GM21526 (cell line): ENCODE results near the gene SLC15A4.
"Not testable (repeated sequence)": the region's sequence is repeated elsewhere in the genome, so short reads cannot be mapped to it uniquely, and the experiment has no call there.

ENCODE experiments used
- ATAC-seq: cut with Tn5 transposase; IDR thresholded peaks from one replicate; pipeline ENCODE4 v1.9.1; 2021; ENCODE audit warnings: moderate library complexity; ENCODE audit not compliant: unreplicated experiment, low FRiP score

SLC15A4 gene

GRCh38 chr12:128815779-128816642, 7.7 kb downstream of the SLC15A4 start:
- no peak for ATAC-seq

DNA sequence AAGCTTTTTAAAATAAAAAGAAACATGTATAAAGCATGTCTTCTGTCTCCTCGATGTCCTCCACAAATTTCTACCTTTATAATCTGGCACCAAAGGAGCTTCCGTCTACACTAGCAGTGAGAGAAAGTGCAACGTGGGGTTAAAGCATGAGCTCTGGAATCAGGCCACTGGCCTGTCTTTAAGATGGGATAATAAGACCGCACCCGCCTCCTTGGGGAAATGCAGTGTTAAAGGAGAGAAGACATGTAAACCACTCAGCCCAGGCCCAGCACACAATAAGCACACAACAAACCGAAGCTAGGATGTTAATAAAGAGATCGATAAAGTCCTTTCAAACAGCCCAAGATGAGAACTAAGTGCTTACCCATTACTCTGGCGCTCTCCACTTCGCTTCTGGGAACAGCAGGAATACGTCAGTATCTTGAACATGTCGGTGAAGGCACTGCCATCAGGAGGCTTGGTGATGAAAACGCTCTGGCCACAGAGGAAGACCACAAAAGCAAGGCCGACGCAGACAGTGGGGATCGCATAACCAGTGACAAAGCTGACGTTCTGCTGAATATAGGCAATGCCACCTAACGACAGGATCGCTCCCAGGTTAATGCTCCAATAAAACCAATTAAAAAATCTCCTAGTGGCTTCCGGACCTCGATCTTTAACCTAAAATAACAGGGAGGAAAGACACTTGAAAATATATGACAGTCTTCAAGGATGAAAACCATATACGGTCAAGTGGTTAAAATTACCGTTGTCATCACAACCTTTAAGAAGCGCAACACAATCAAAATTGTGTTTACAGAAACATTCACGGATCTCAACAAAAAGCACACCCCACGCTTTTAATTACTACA, 9.1 kb downstream of the SLC15A4 start:
- no peak for ATAC-seq

- ATAC-seq = no peak
Observed at GRCh38 chr12:128813883-128814282, 9.9 kb downstream of the SLC15A4 start.

DNA sequence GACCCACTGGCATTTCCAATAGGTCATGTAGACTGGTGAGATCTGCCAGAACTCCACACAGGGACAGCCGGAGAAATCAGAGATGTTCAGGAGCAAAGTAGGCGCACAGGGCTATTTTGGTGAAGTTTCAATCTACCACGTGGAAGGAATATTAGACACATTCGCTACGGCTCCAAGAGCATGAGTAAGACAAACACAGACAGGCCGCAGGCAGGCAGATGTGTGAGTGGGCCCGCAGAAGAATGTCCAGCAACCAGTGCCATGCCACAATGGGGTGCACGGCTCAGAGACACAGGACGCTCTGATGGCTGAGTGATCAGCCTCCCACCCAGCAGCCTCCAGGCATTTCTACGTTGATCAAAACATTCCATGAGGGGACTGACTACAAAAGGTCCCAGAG, 10.4 kb downstream of the SLC15A4 start:
- ATAC-seq = no peak

GRCh38 chr12:128811806-128812205, 12.0 kb downstream of the SLC15A4 start:
- ATAC-seq = no peak

DNA sequence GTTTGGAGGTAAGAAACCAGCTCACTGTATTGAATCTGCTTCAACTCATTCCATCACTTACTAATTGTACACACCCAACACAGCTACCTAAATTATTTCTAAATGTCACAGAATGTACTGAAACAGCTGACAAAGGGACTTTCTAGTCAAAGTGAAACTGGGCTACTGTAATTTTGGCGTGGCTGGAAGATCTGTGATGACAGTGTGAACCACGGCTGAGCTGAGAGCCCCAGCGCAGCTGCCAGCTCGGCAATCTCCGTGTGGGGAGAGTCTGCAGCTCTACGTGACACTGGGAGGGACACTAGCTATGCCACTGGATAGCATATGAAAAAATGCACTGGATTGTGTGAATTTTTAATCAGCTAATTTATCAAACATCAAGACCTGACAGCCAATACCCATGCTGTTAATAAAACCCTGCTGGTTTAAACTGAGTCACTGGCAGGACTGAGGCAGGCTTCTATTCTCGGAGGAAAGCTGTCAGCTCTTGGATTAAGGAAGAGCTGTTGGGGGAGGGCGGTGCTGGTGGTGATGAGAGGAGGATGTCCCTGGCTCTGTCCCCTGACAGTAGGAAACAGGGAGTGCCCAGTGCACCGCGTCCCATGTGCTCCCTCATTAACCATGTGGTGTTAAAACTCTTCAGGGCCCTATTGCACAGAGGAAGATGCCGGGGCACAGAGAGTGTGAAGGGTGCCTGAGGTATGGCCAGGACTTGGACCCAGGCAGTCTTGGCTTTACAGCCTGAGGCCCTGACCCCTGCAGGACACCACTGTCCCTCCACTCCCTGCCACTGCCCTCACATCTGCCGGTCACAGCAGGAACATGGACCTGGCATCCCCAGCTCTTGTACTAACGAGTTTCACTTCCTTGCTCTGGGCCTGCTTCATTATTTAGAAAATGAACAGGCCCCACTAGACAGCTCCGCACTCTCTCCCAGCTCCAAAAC, 13.3 kb downstream of the SLC15A4 start:
- ATAC-seq = peak; percentile 91

- no peak for ATAC-seq
Observed at GRCh38 chr12:128808651-128809050, 15.1 kb downstream of the SLC15A4 start.

- ATAC-seq = no peak
Observed at GRCh38 chr12:128807161-128807724, 16.5 kb downstream of the SLC15A4 start.

GRCh38 chr12:128806573-128806972, 17.2 kb downstream of the SLC15A4 start:
- no peak for ATAC-seq

DNA sequence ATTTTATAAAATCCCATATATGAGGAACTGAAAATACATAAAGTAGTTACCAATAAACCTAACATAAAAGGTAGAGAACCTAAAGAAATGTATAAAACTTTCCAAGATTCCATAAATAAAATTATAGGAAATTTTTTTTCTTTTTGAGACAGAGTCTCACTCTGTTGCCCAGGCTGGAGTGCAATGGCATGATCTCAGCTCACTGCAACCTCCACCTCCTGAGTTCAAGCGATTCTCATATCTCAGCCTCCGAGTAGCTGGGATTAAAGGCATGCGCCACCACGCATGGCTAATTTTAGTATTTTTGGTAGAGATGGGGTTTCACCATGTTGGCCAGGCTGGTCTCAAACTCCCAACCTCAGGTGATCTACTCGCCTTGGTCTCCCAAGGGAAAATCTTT, 18.4 kb downstream of the SLC15A4 start:
- ATAC-seq = not testable (repeated sequence)

GRCh38 chr12:128804762-128805161, 19.0 kb downstream of the SLC15A4 start:
- ATAC-seq = no peak

DNA sequence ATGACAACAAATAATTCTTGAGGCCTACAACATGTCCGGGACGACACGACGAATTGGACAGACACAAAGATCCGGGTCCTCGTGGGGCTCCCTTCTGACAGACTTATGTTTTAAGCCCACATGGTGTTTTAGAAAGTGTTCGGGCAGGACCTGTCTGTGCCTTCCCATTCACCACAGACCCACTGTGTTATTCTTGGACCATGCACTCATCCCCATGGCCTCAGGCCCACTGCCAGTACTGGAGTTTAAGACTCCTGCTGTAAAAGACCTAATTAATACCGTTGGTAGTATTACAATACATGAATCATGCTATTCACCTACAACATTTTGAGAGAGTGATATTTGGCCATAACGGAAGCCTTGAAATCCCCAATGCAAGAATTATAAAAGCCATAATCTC, 20.0 kb downstream of the SLC15A4 start:
- ATAC-seq = no peak

GRCh38 chr12:128802756-128803155, 21.0 kb downstream of the SLC15A4 start:
- no peak for ATAC-seq

GRCh38 chr12:128801879-128802391, 21.8 kb downstream of the SLC15A4 start:
- no peak for ATAC-seq

GRCh38 chr12:128800606-128801005, 23.2 kb downstream of the SLC15A4 start:
- ATAC-seq = no peak

DNA sequence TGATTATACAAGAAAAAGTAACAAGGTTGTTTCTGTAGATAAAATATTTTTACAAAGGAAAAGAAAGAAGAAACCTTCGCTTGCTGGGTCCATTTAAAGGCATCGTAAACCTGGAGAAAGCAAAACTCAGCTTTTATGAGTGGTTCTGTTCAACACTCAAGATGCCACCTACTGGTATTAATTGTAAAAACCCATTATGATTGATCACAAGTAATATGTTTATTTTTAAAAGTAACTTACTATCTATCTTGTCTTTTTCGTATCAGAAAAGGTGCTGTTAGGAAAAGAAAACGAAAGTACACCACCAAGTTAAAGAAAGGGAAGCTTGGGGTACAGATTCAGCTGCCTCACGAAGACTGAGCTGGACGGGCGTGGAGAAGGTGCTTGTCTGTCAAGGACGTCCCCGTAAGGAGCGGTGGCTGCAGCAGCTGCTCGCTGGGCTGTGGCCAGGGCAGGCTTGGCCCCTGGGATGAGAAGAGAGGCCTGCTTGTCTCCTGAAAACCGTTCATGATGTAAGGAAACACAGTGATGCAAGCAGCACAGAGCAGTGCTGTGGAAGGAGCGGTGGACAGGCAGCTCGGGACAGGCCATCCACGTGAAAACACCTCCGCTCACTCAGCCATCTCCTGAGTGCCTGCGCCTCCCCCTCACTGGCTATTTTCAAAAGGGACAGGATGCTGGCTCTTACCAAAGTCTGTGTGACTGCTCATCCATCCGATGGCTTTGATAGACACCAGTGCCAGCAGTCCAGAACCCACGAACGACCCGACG, 25.0 kb downstream of the SLC15A4 start:
- ATAC-seq = no peak

- ATAC-seq = peak; percentile 49
Observed at GRCh38 chr12:128797119-128798118, 26.3 kb downstream of the SLC15A4 start.
